SK-N-SH treated with all-trans-retinoic acid at 6 μM for 48 hours (cell line): ENCODE measurements around the gene TM4SF5.

Source experiments
- ATAC-seq: fragments of 200-7000 bp; cut with Tn5 transposase; 3 replicates; pipeline ENCODE4 v1.9.1; 2020; ENCODE audit warnings: mild to moderate bottlenecking, moderate library complexity
- ARNTL ChIP-seq: fragments of 450-650 bp; formaldehyde crosslinking; IDR thresholded peaks from 2 replicates; pipeline ENCODE4 v1.5.0; 2020; ENCODE audit warnings: low read depth, mild to moderate bottlenecking, moderate library complexity, borderline replicate concordance
- BACH2 ChIP-seq: fragments of 250-450 bp; sonication (Bioruptor Pico); IDR thresholded peaks from 2 replicates; pipeline ENCODE4 v1.9.0; 2021; ENCODE audit warnings: mild to moderate bottlenecking, borderline replicate concordance
- CSDC2 ChIP-seq: fragments of 250-450 bp; sonication (Bioruptor Pico); IDR thresholded peaks from 2 replicates; pipeline ENCODE4 v1.5.0; 2020; ENCODE audit warnings: mild to moderate bottlenecking, moderate library complexity
- CSRNP3 ChIP-seq: fragments of 250-450 bp; sonication (Bioruptor Pico); IDR thresholded peaks from 2 replicates; pipeline ENCODE4 v1.5.1; 2021; ENCODE audit warnings: mild to moderate bottlenecking, moderate library complexity
- ESRRG ChIP-seq: fragments of 250-450 bp; sonication (Bioruptor Pico); IDR thresholded peaks from 2 replicates; pipeline ENCODE4 v1.6.1; 2021; ENCODE audit warnings: mild to moderate bottlenecking
- GLIS3 ChIP-seq: fragments of 250-450 bp; sonication (Bioruptor Pico); IDR thresholded peaks from 2 replicates; pipeline ENCODE4 v1.5.0; 2020; ENCODE audit warnings: mild to moderate bottlenecking, moderate library complexity
- ISL1 ChIP-seq: fragments of 250-450 bp; sonication (Bioruptor Pico); IDR thresholded peaks from 2 replicates; pipeline ENCODE4 v2.1.2; 2022; ENCODE audit warnings: mild to moderate bottlenecking, moderate library complexity
- OSR1 ChIP-seq: fragments of 250-450 bp; sonication (Bioruptor Pico); IDR thresholded peaks from 2 replicates; pipeline ENCODE4 v1.8.0; 2022; ENCODE audit warnings: moderate library complexity, mild to moderate bottlenecking, inconsistent platforms
- PATZ1 ChIP-seq: fragments of 250-450 bp; sonication (Bioruptor Pico); IDR thresholded peaks from 2 replicates; pipeline ENCODE4 v1.8.0; 2020; ENCODE audit warnings: mild to moderate bottlenecking, moderate library complexity, borderline replicate concordance
- POU6F1 ChIP-seq: fragments of 250-450 bp; sonication (Bioruptor Pico); IDR thresholded peaks from 2 replicates; pipeline ENCODE4 v1.8.0; 2021; ENCODE audit warnings: low read depth, mild to moderate bottlenecking, moderate library complexity, borderline replicate concordance
- PPARA ChIP-seq: fragments of 250-450 bp; sonication (Bioruptor Pico); IDR thresholded peaks from 2 replicates; pipeline ENCODE4 v1.5.0; 2020; ENCODE audit warnings: mild to moderate bottlenecking, borderline replicate concordance
- RARB ChIP-seq: fragments of 250-450 bp; sonication (Bioruptor Pico); IDR thresholded peaks from 2 replicates; pipeline ENCODE4 v1.8.0; 2021; ENCODE audit warnings: mild to moderate bottlenecking, moderate library complexity
- SNAI2 ChIP-seq: fragments of 250-450 bp; sonication (Bioruptor Pico); IDR thresholded peaks from 2 replicates; pipeline ENCODE4 v1.5.0; 2020; ENCODE audit warnings: mild to moderate bottlenecking, moderate library complexity
- TCF4 ChIP-seq: fragments of 250-450 bp; sonication (Bioruptor Pico); IDR thresholded peaks from 2 replicates; pipeline ENCODE4 v1.8.0; 2021; ENCODE audit warnings: mild to moderate bottlenecking, moderate library complexity, borderline replicate concordance
- TOX ChIP-seq: fragments of 250-450 bp; sonication (Bioruptor Pico); IDR thresholded peaks from 2 replicates; pipeline ENCODE4 v1.8.0; 2021; ENCODE audit warnings: mild to moderate bottlenecking, moderate library complexity, borderline replicate concordance
- TSHZ2 ChIP-seq: fragments of 250-450 bp; sonication (Bioruptor Pico); IDR thresholded peaks from 2 replicates; pipeline ENCODE4 v1.5.0; 2020; ENCODE audit warnings: mild to moderate bottlenecking, moderate library complexity
- ZC3H10 ChIP-seq: fragments of 250-450 bp; sonication (Bioruptor Pico); IDR thresholded peaks from 2 replicates; pipeline ENCODE4 v1.5.1; 2021; ENCODE audit warnings: mild to moderate bottlenecking, moderate library complexity
- ZFP3 ChIP-seq: fragments of 250-450 bp; sonication (Bioruptor Pico); IDR thresholded peaks from 2 replicates; pipeline ENCODE4 v1.5.0; 2020; ENCODE audit warnings: mild to moderate bottlenecking, moderate library complexity
- ZFP30 ChIP-seq: fragments of 450-650 bp; formaldehyde crosslinking; IDR thresholded peaks from 2 replicates; pipeline ENCODE4 v1.5.0; 2022; ENCODE audit warnings: mild to moderate bottlenecking, moderate library complexity
- ZNF565 ChIP-seq: fragments of 450-650 bp; formaldehyde crosslinking; conservative IDR thresholded peaks from 2 replicates; pipeline ENCODE4 v1.5.0; 2020; ENCODE audit warnings: low read depth, mild to moderate bottlenecking, moderate library complexity
- ZNF70 ChIP-seq: fragments of 450-650 bp; formaldehyde crosslinking; IDR thresholded peaks from 2 replicates; pipeline ENCODE4 v1.5.0; 2020; ENCODE audit warnings: mild to moderate bottlenecking, moderate library complexity
- ZNF8 ChIP-seq: fragments of 450-650 bp; formaldehyde crosslinking; IDR thresholded peaks from 2 replicates; pipeline ENCODE4 v1.5.0; 2020; ENCODE audit warnings: mild to moderate bottlenecking, moderate library complexity

TM4SF5 gene

GRCh38 chr17:4733073-4733531 is 38.6 kb upstream of the TM4SF5 start:
- TF ChIP-seq ESRRG (CRISPR knock-in tag) = no peak
- no peak for TF ChIP-seq TCF4 (CRISPR knock-in tag)
- TF ChIP-seq BACH2 (CRISPR knock-in tag) = no peak
- TF ChIP-seq ARNTL (CRISPR knock-in tag) = no peak
- TF ChIP-seq OSR1 (CRISPR knock-in tag) = no peak
- TF ChIP-seq POU6F1 (CRISPR knock-in tag) = no peak
- TF ChIP-seq PPARA (CRISPR knock-in tag) = no peak
- TF ChIP-seq TOX (CRISPR knock-in tag) = no peak
- TF ChIP-seq CSRNP3 (CRISPR knock-in tag) = no peak
- no peak for TF ChIP-seq RARB
- TF ChIP-seq TSHZ2 (CRISPR knock-in tag) = no peak
- no peak for TF ChIP-seq CSDC2 (CRISPR knock-in tag)
- TF ChIP-seq ZNF70 = no peak
- no peak for TF ChIP-seq ZNF565 (CRISPR knock-in tag)
- TF ChIP-seq ISL1 (CRISPR knock-in tag) = no peak
- no peak for TF ChIP-seq ZC3H10
- no peak for TF ChIP-seq PATZ1 (CRISPR knock-in tag)
- no peak for TF ChIP-seq GLIS3
- TF ChIP-seq ZFP3 (CRISPR knock-in tag) = no peak
- TF ChIP-seq, all 23 proteins: peak for 0
- no peak for ATAC-seq

GRCh38 chr17:4734857-4735475 is 36.7 kb upstream of the TM4SF5 start:
- no peak for ATAC-seq
- TF ChIP-seq TOX (CRISPR knock-in tag) (no peak), OSR1 (CRISPR knock-in tag) (no peak), ZNF8 (CRISPR knock-in tag) (no peak), GLIS3 (no peak), BACH2 (CRISPR knock-in tag) (no peak), ZNF70 (no peak), ZFP3 (CRISPR knock-in tag) (no peak), ZC3H10 (no peak), ISL1 (CRISPR knock-in tag) (no peak), POU6F1 (CRISPR knock-in tag) (no peak), ESRRG (CRISPR knock-in tag) (no peak), ARNTL (CRISPR knock-in tag) (no peak), CSDC2 (CRISPR knock-in tag) (no peak), SNAI2 (CRISPR knock-in tag) (no peak), PATZ1 (CRISPR knock-in tag) (no peak), ZFP30 (no peak), CSRNP3 (CRISPR knock-in tag) (no peak), TSHZ2 (CRISPR knock-in tag) (no peak)
